Inferior parietal cortex (tissue), 1 donor: ENCODE measurements around the gene GLDN.
"Not testable (repeated sequence)": the region's sequence is repeated elsewhere in the genome, so short reads cannot be mapped to it uniquely, and the experiment has no call there.

Experiments used
- DNase-seq: peaks from one replicate; pipeline ENCODE4 v3.0.0-alpha.2; 2016; ENCODE audit errors: extremely low spot score

The GLDN gene

DNA sequence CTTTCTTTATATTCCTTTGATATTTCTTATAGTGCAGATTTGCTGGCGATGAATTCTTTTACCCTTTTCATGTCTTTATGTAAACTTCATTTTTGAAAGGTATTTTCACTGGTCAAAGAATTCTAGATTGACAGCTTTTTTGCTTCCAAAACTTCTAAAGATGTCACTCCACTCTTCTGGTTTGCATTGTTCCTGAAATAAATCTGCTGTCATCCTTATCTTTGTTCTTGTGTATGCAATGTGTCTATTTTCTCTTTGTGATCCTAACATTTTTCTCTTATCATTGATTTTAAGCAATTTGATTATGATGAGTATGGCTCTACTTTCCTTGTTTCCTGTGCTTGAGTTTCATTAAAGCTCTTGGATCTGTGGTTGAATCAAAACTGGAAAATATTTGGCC lies 103.4 kb downstream of the GLDN start:
- no peak for DNase-seq

DNA sequence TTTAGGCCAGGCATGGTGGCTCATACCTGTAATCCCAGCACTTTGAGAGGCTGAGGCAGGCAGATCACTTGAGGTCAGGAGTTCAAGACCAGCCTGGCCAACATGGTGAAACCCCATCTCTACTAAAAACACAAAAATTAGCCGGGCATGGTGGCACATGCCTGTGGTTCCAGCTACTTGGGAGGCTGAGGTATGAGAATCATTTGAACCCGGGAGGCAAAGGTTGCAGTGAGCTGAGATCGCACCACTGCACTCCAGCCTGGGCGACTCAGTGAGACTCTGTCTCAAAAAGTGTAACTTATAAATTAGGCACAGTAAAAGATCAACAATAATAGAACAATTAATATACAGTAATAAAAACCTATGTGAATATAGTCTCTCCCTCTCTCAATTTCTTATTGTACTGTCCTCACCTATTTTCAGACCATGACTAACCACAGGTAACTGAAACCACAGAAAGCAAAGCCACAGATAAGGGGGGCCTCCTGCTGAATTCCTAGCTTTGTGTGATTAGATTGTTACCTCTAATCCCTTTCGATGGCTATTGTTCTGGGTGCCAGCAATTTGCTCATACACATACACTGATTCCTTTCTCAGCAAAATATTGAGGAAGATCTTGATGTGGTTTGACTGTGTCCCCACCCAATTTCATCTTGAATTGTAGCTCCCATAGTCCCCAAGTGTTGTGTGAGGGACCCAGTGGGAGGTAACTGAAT lies 104.7 kb downstream of the GLDN start:
- not testable (repeated sequence) for DNase-seq

DNA sequence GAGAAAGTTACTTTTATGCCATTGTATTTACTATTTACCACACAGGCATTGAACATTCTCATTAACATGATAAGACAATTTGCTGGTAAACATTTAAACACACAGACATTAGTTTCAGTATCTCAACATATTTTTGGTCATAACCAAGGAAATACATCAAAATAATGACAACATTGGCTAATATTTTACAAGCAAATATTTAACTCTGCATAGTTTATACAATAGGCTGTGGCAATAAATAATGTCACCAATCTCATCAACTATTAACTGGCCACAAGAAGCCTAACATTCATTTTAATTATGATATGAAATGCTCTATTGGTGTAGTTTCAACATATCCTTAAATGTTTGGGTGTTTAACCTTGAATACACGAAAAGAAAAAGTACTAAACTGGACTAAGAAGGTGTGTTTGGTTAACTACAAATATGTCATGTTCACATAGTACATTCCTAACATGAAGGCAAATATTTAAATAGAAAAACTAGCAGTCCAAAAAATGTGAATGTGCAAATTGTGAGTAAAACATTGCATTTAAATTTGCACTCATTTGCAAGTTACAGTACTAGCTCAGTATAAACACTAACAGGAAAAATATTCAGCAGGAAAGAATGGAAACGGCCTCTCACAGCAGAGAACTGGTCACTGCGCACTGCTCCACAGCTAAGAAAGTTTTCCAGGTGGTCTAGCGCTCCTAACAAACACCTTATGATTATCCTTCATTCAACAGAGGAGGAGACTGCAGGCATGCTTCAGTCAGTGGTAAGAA lies 106.6 kb downstream of the GLDN start:
- DNase-seq = no peak

DNA sequence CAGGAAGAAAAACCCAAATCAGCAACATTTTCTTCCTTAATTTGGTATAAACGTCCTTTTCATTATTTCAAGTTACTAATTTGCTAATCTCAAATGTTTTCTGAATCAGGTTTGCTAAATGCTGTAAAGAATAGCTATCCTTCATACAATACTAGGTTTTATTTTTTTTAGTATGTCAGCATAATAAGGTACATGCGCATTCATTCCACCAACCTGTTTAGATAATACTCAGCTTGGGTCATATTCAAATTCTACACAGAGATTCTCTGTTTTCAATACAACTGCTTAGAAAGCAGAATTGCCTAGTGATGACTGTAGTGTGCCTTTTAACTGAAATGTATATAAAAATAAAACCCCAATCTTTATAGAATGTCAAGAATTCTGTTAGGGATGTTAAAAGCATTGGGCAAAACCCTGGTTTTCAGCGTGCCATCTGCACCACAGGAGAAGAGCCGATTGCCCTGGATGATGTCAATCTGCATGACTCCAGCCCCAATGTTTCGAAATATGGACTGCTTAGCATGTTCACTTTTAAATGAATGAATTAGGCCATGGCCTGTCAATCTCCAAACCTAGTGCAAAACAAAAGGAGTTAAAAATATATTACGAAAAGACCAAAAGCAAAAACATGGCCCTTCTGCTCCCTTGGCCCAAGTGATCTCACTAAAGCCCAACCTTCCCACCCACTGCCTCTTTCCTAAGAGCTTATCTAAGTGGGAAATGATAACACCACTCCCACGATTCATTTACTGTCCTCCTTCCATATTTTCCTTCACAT lies 107.4 kb downstream of the GLDN start:
- no peak for DNase-seq

DNA sequence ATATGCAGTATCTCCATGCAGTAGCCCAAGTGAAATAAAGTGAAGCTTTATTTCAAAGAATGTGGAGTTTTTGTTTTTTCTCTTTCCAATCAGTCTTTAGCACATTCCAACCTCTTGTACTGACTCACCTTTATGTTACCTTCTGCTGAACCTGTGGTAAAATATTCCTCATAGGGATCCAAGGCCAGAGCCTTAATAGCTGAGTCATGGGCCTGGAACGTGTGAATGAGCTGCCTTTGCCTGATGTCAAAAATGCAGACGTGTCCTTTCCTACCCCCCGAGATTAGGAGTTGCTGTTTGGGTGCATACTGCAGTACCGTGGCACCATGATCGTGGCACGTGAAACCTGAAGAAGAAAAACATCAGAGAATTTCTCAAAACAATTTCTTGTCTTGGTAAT lies 108.5 kb downstream of the GLDN start:
- DNase-seq = no peak
